ACC112 (cell line): ENCODE data around the gene DDOST.
A peak's percentile ranks its signal among the peaks of the same experiment; 100 is the strongest.

Experiments used
- H2AFZ ChIP-seq: fragments of 200-600 bp; sonication (generic); one replicate; pipeline ENCODE4 v1.6.0; 2017; ENCODE audit warnings: antibody characterized with exemption, low read length; ENCODE audit not compliant: unreplicated experiment
- H3K27ac ChIP-seq: fragments of 200-600 bp; sonication (generic); 2 replicates; pipeline ENCODE4 v1.5.1; 2014; ENCODE audit warnings: low read depth, mild to moderate bottlenecking, antibody characterized with exemption, low read length, moderate library complexity
- H3K27me3 ChIP-seq: fragments of 200-600 bp; sonication (generic); 2 replicates; pipeline ENCODE4 v1.6.1; 2014; ENCODE audit warnings: mild to moderate bottlenecking, antibody characterized with exemption, low read length, moderate library complexity, mixed read lengths; ENCODE audit not compliant: insufficient read depth
- H3K36me3 ChIP-seq: fragments of 200-600 bp; sonication (generic); 2 replicates; pipeline ENCODE4 v1.6.1; 2016; ENCODE audit warnings: mild to moderate bottlenecking, antibody characterized with exemption, low read length, moderate library complexity, mixed read lengths; ENCODE audit not compliant: insufficient read depth
- H3K4me1 ChIP-seq: fragments of 200-600 bp; sonication (generic); one replicate; pipeline ENCODE4 v1.6.1; 2016; ENCODE audit warnings: low read length, mixed read lengths; ENCODE audit not compliant: insufficient read depth, unreplicated experiment, control insufficient read depth
- H3K4me3 ChIP-seq: fragments of 200-600 bp; sonication (generic); 2 replicates; pipeline ENCODE4 v1.5.1; 2014; ENCODE audit warnings: mild to moderate bottlenecking, low read depth, low read length
- H3K79me2 ChIP-seq: fragments of 200-600 bp; sonication (generic); one replicate; pipeline ENCODE4 v1.6.0; 2016; ENCODE audit warnings: low read length; ENCODE audit not compliant: control insufficient read depth, unreplicated experiment, insufficient read depth

Gene DDOST

DNA sequence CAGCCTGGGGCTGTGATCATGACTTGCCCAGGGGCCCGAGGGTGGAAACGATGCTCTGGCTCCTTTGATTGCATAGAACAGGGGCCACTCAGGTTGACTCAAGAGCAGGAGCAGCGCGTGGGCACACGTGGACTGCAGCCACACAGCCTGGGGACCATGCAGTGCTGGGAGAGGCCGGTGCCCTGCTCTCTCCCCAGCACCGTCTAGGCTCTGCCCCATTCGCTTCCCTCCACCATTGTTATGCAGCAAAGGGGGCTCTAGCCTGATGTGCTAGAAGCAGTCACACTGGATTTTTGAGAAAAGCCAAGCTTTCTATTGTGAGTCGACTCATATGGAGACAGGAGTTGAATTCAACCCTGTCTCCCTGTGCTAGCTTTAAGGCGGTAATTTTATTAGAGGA, 19.2 kb downstream of the DDOST start:
- H3K4me1 ChIP-seq = no peaks in the 10 kb centered on the region
- H3K27me3 ChIP-seq = no peaks in the 10 kb centered on the region
- no peaks in the 10 kb centered on the region for H3K79me2 ChIP-seq
- no peak overlapping the region for H3K27ac ChIP-seq
- no peak overlapping the region for H3K4me3 ChIP-seq
- H2AFZ ChIP-seq = no peak overlapping the region
- H3K36me3 ChIP-seq = peaks cover 6% of the 10 kb centered on the region; the same call in 1 of the 2 replicates

DNA sequence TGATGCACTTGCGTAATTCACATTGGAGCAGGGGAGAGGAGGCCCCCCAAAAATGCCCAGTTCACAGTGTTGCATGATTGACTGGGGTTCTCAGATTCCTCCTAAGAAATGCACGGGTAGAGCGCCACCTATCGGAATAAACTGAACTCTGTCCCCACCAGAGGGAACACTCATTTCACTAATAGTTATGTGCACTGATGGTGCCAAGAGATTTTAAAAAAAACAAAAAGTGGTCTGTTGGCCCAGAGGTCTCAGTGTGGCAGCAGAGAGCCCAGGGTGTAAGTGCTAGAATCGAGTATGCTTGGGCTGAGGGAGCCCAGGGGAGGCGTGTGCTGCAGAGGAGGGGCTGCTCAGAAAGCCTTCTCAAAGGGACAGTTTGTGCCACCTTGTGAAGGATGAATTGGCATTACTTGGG, 21.0 kb downstream of the DDOST start:
- H3K27ac ChIP-seq = no peak overlapping the region

GRCh38 chr1:20636785-20637347, 24.3 kb downstream of the DDOST start:
- no peak overlapping the region for H3K4me3 ChIP-seq
- H3K27ac ChIP-seq = no peak overlapping the region
- peaks cover 6% of the 10 kb centered on the region; the same call in 1 of the 2 replicates for H3K36me3 ChIP-seq
- no peak overlapping the region for H2AFZ ChIP-seq
- no peaks in the 10 kb centered on the region for H3K27me3 ChIP-seq
- H3K79me2 ChIP-seq = peaks cover 3% of the 10 kb centered on the region
- H3K4me1 ChIP-seq = peaks cover 9% of the 10 kb centered on the region

More for the DNA sequence above, 21.0 kb downstream of the DDOST start:
- Histone ChIP-seq H3K4me3 (no peak overlapping the region), H3K27me3 (no peaks in the 10 kb centered on the region), H2AFZ (no peak overlapping the region), H3K4me1 (no peaks in the 10 kb centered on the region), H3K79me2 (no peaks in the 10 kb centered on the region), H3K36me3 (peaks cover 6% of the 10 kb centered on the region; the same call in 1 of the 2 replicates)

GRCh38 chr1:20634594-20635084, 26.5 kb downstream of the DDOST start:
- Histone ChIP-seq H3K27me3 (no peaks in the 10 kb centered on the region), H2AFZ (peak overlapping the region; percentile 64), H3K4me1 (peaks cover 9% of the 10 kb centered on the region), H3K4me3 (peak overlapping the region; percentile 89), H3K79me2 (peaks cover 3% of the 10 kb centered on the region), H3K36me3 (0 out of 2 replicates have a peak, but pooled peaks cover 3% of the 10 kb centered on the region), H3K27ac (no peak overlapping the region)

- H2AFZ ChIP-seq = peak overlapping the region; percentile 64
- no peaks in the 10 kb centered on the region for H3K27me3 ChIP-seq
- peaks cover 3% of the 10 kb centered on the region for H3K79me2 ChIP-seq
- no peak overlapping the region for H3K27ac ChIP-seq
- peak overlapping the region; percentile 89 for H3K4me3 ChIP-seq
- peaks cover 9% of the 10 kb centered on the region for H3K4me1 ChIP-seq
- 0 out of 2 replicates have a peak, but pooled peaks cover 3% of the 10 kb centered on the region for H3K36me3 ChIP-seq
Measured at GRCh38 chr1:20634065-20634593, 27.0 kb downstream of the DDOST start.

- H3K4me1 ChIP-seq = peaks cover 9% of the 10 kb centered on the region
Measured at GRCh38 chr1:20633190-20634064, 27.7 kb downstream of the DDOST start, which contains the start of gene PINK1. PINK1 (plus strand) TSS chr1:20633458; CDS start chr1:20633549, 91 bp downstream.

GRCh38 chr1:20632386-20632785, 28.8 kb downstream of the DDOST start:
- no peak overlapping the region for H3K27ac ChIP-seq
- H2AFZ ChIP-seq = no peak overlapping the region
- H3K4me3 ChIP-seq = no peak overlapping the region
- peaks cover 3% of the 10 kb centered on the region for H3K79me2 ChIP-seq
- H3K27me3 ChIP-seq = no peaks in the 10 kb centered on the region
- no peaks in the 10 kb centered on the region for H3K36me3 ChIP-seq
- H3K4me1 ChIP-seq = peaks cover 9% of the 10 kb centered on the region

More at GRCh38 chr1:20633190-20634064, 27.7 kb downstream of the DDOST start, which contains the start of gene PINK1:
- Histone ChIP-seq H3K4me3 (peak within 1 kb of the TSS; percentile 89), H2AFZ (peak within 1 kb of the TSS; percentile 89), H3K27me3 (no peaks in the 10 kb centered on the region), H3K36me3 (no peaks in the 10 kb centered on the region), H3K27ac (peak within 1 kb of the TSS; percentile 12; the same call in 1 of the 2 replicates), H3K79me2 (peaks cover 3% of the 10 kb centered on the region)

GRCh38 chr1:20630729-20631128, 30.4 kb downstream of the DDOST start:
- Histone ChIP-seq H2AFZ (no peak overlapping the region), H3K4me3 (no peak overlapping the region), H3K27ac (no peak overlapping the region), H3K27me3 (no peaks in the 10 kb centered on the region), H3K4me1 (peaks cover 9% of the 10 kb centered on the region), H3K79me2 (peaks cover 3% of the 10 kb centered on the region), H3K36me3 (no peaks in the 10 kb centered on the region)

GRCh38 chr1:20626524-20626923, 34.6 kb downstream of the DDOST start:
- Histone ChIP-seq H2AFZ (no peak overlapping the region), H3K4me1 (no peaks in the 10 kb centered on the region), H3K79me2 (no peaks in the 10 kb centered on the region), H3K36me3 (no peaks in the 10 kb centered on the region), H3K27ac (no peak overlapping the region), H3K4me3 (no peak overlapping the region), H3K27me3 (no peaks in the 10 kb centered on the region)

GRCh38 chr1:20626098-20626427, 35.1 kb downstream of the DDOST start:
- H3K27ac ChIP-seq = no peak overlapping the region
- no peak overlapping the region for H2AFZ ChIP-seq
- H3K27me3 ChIP-seq = no peaks in the 10 kb centered on the region
- H3K79me2 ChIP-seq = no peaks in the 10 kb centered on the region
- H3K36me3 ChIP-seq = no peaks in the 10 kb centered on the region
- no peak overlapping the region for H3K4me3 ChIP-seq
- no peaks in the 10 kb centered on the region for H3K4me1 ChIP-seq
